DMS114 treated with DMSO at 0.1 percent for 48 hours (cell line): ENCODE measurements around the gene KLHDC8A.
"Not testable (repeated sequence)": the region's sequence is repeated elsewhere in the genome, so short reads cannot be mapped to it uniquely, and the experiment has no call there.

Experiments used
- DNase-seq: peaks from one replicate; lab custom pipeline; 2025; ENCODE audit not compliant: unreplicated experiment; lab: John Stamatoyannopoulos, UW

KLHDC8A gene

GRCh38 chr1:205371871-205372660 is 15.3 kb upstream of the KLHDC8A start:
- DNase-seq: no peak

GRCh38 chr1:205370780-205371179 is 14.1 kb upstream of the KLHDC8A start:
- DNase-seq: no peak

- no peak for DNase-seq
These were observed 13.0 kb upstream of the KLHDC8A start for GRCh38 chr1:205369701-205370123.

- no peak for DNase-seq
These were observed 11.8 kb upstream of the KLHDC8A start for GRCh38 chr1:205368478-205368877.

- DNase-seq: no peak
These were observed 9.3 kb upstream of the KLHDC8A start for GRCh38 chr1:205365945-205366463.

- DNase-seq: not testable (repeated sequence)
These were observed 8.4 kb upstream of the KLHDC8A start for GRCh38 chr1:205365086-205365485.

DNA sequence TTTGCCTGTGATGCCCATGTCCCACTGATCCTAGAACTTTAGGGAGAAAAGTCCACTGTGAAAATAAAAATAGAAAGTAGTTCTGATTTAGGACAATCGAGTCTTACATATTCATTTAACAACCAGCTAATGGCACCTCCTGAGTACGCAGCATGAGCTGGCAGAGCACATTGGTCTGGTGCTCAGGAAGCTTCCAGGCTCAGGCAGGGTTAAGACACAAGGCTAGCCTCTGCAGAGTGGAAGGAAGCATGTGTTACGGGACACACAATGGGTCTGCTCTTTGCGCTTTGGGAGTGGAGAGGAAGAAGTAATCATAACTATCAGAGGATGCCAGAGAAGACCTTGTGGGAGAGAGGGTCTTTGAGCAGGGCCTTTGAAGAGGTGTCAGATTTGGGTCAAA is 4.2 kb upstream of the KLHDC8A start:
- no peak for DNase-seq

- DNase-seq: no peak
These were observed 3.2 kb upstream of the KLHDC8A start for GRCh38 chr1:205359771-205360565.

GRCh38 chr1:205358579-205358978 is 1.9 kb upstream of the KLHDC8A start:
- DNase-seq: no peak

DNA sequence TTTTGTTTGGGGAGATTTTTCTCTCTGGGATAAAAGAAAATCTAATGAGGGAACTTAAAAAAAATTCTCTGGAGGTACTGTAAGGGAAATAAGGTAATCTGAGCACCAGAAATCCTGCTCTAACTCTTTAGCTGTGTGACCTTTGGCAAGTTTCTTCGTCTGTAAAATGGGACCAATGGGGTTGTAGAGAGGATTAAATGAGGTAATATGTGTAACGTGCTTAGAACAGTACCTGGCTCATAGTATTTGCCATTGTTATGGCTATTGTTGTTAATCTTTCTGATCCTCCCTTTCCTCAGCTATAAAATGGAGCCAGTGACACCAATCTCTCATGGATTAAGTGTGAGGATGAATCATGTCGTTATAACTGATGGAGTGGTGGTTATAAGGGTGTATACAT is 845 bp upstream of the KLHDC8A start:
- no peak for DNase-seq

DNA sequence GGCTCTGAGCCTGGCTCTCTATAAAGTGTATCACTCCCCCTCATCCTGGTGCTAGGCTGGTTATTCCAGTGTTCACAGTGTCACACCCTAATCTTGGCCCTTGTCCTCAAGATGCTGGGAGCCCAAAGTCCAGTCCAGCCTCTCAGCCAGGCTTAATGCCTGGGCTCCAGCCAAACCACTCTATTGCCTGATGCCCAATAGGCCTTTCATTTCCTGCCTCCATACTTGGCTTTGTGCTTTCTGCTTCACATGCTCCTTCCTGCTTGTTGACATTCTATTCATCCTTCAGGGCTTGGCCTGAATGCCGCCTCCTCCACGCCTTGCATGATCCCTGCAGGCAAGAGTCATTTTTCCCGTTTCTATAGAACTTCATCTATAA is 1.7 kb downstream of the KLHDC8A start:
- DNase-seq: no peak

GRCh38 chr1:205354259-205355074 is 2.3 kb downstream of the KLHDC8A start:
- peak; percentile 48 for DNase-seq

DNA sequence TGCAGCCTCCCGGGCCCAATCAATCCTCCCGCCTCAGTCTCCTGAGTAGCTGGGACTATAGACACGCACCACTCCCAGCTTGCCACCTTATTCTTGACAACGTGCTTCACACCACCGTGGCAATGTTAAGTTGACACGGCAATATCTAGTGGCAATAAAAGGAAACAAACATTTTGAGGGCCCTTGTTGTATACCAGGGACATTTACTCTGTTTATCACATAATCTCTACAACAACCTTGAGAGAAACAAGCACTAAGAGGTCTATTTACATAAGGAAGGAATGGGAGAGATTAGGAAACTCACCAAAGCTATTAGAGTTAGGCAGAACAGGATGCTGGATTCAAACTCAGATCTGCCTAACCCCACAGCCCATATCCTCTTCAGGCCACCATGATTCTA is 3.1 kb downstream of the KLHDC8A start:
- DNase-seq: no peak

GRCh38 chr1:205353191-205353590 is 3.5 kb downstream of the KLHDC8A start:
- no peak for DNase-seq

DNA sequence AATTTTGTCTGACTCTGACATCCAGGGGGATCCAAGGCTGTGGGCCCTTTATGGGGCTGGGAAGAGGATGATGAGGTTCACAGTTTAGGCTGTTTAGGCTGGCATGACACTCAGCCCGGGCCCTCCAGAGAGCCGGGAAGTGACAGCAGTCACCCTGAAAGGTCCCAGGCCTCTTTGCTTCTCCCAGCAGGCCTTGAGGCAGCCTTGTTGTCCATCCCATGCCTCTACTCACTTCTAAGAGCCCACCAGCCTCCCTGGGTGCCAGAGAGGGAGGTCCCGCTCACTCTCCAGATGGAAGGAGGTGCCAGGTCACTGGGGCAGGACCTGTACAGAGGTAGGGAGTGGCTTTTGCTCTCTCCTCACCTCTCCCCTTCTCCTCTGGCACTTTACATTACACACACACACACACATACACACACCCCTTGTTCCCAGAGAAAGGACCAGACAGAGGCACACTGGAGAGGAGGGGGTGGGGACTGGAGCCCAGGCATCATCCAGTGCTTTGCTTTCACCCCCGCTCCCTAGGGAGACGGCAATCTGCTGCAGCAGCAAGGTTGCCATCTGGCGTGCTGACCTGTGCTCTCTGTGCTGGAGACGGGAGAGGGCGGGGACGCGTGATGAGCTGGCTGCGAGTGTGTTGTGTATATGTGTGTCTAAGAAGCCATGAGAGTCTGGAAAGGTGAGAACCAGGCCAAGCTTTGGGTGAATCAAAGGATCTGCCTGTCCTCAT is 4.6 kb downstream of the KLHDC8A start:
- DNase-seq: no peak

DNA sequence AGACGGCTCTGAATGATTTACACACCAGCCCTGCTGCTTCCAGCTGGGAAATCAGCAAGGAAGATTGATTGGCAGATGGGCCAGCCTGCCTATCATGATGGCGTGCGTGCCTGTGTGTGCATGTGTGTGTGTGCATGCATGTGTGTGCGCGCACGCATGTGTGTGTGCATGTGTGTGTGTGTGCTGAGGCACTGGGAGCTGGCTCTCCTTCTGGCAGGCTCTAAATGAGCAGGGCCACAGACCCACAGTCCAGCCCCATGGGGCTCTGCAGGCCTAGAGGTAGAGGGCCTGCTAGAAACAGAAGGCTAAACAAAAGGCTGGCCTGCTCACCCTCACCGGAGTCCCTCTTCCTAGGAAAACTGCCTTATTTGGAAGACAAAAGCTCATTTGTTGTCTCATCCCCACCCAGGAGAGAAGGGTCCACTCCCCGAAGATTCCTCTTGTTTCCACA is 6.0 kb downstream of the KLHDC8A start:
- DNase-seq: no peak

DNA sequence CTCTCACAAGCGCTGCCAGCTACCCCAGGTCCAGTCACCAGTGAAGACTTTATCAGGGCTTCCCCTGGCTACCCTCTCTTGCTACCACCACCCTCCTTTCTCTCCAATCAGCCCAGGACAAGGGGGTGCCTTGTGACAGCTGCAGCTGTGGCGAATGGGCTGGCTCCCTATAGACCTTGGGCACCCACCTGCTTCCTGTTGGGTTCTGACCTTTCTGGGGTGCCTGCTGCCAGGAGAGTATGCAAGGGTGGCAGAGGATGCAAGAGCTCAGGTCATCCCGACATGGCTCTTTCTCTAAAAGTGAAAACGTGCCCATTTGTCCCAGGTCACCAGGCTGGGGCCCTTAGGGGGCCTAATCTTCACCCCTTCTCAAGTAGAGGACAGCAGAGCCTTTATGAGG is 6.6 kb downstream of the KLHDC8A start:
- DNase-seq: no peak

- DNase-seq: no peak
These were observed 7.9 kb downstream of the KLHDC8A start for GRCh38 chr1:205348554-205349487.

GRCh38 chr1:205346956-205347574 is 9.7 kb downstream of the KLHDC8A start:
- DNase-seq: no peak
